ENCODE data around the gene IL1RAPL2. TPM values are rescaled to one million over a fixed set of nuclear protein-coding genes. Genes with fewer than 3 reads are reported as not detected.

IL1RAPL2 gene
- polyA plus RNA-seq, 1 of the 3 experiments (the other 2 are of a cell fraction), result 0.13 TPM

- TF ChIP-seq SMC3 (IDR thresholded peaks at IDR 0.05; ENCODE audit: low read depth, low read length) (no peak), GABPA (IDR thresholded peaks at IDR 0.05; ENCODE audit: low read depth) (no peak), ELF1 (IDR thresholded peaks at IDR 0.05) (no peak)
Observed at GRCh38 chrX:104806346-104806745, 240.3 kb downstream of the IL1RAPL2 start (continued).

- CTCF ChIA-PET, result no interaction called here
- TF ChIP-seq IRF3 (IDR thresholded peaks at IDR 0.05; ENCODE audit: low read depth, low read length) (no peak), ELF1 (IDR thresholded peaks at IDR 0.05) (no peak), FOSL2 (IDR thresholded peaks at IDR 0.05; ENCODE audit: borderline replicate concordance, low read depth) (no peak), EP300 (IDR thresholded peaks at IDR 0.05; ENCODE audit: borderline replicate concordance in 1 of 2, low read depth in 1 of 2, low read length in 1 of 2) (no peak), SMC3 (IDR thresholded peaks at IDR 0.05; ENCODE audit: low read depth, low read length) (no peak), EZH2phosphoT487 (IDR thresholded peaks at IDR 0.05; ENCODE audit: borderline replicate concordance, low read depth) (no peak), CTCF (IDR thresholded peaks at IDR 0.05) (no peak), PBX3 (IDR thresholded peaks at IDR 0.05) (no peak), GATA2 (CRISPR knock-in tag; IDR thresholded peaks at IDR 0.05) (no peak), FOXM1 (IDR thresholded peaks at IDR 0.05; ENCODE audit: low read depth) (no peak), USF1 (IDR thresholded peaks at IDR 0.05; ENCODE audit: borderline replicate concordance, low read depth) (no peak), ZBTB33 (IDR thresholded peaks at IDR 0.05; ENCODE audit: borderline replicate concordance, low read depth) (no peak), YY1 (IDR thresholded peaks at IDR 0.05; ENCODE audit: low read depth) (no peak)
- 0% methylated on average over 2 of the region's 2 CpGs for WGBS (ENCODE audit: low lambda C conversion rate)
- H3K27me3 ChIP-seq (ENCODE audit: insufficient read depth), result no peaks in the 10 kb centered on the region; the same call in 1 of the 2 replicates
- H3F3A ChIP-seq (replicated peaks; ENCODE audit: insufficient read depth), result no peaks in the 10 kb centered on the region
- no peak for DNase-seq
- no peak overlapping the region for H2AFZ ChIP-seq (ENCODE audit: low read depth)
- no peaks in the 10 kb centered on the region for H3K9me2 ChIP-seq
- H3K4me1 ChIP-seq (ENCODE audit: control insufficient read depth in 1 of 2, insufficient read depth in 2 of 2, low read depth in 1 of 2, low read length in 1 of 2), result no peaks in the 10 kb centered on the region
- H3K9ac ChIP-seq, result no peak overlapping the region
- no peak overlapping the region for H3K4me3 ChIP-seq (ENCODE audit: low read depth in 2 of 2, low read length in 1 of 2)
- H4K20me1 ChIP-seq (ENCODE audit: insufficient read depth), result no peaks in the 10 kb centered on the region
- H3K27ac ChIP-seq (ENCODE audit: low read depth in 2 of 2, low read length in 1 of 2), result no peak overlapping the region
- H3K4me2 ChIP-seq, result no peak overlapping the region
- H3K36me3 ChIP-seq (replicated peaks in 1 of 2; ENCODE audit: control insufficient read depth in 1 of 2, insufficient read depth in 2 of 2, low read length in 1 of 2), result no peaks in the 10 kb centered on the region
- no peaks in the 10 kb centered on the region for H3K9me3 ChIP-seq
- H3K79me2 ChIP-seq (ENCODE audit: insufficient read depth), result no peaks in the 10 kb centered on the region
- POLR2A ChIA-PET, result no interaction called here
Observed at GRCh38 chrX:104833401-104833800, 267.4 kb downstream of the IL1RAPL2 start.

Data from SK-N-SH (cell line).